ENCODE data around the gene NUF2. TPM values are rescaled to one million over a fixed set of nuclear protein-coding genes. Genes with fewer than 3 reads are reported as not detected.
"Not testable (repeated sequence)": the region's sequence is repeated elsewhere in the genome, so short reads cannot be mapped to it uniquely, and the experiment has no call there.

Gene NUF2
- total and polyA plus RNA-seq, 3 experiments from 2014 or later = 0.99 to 28.5 (median 26.1) TPM

DNA sequence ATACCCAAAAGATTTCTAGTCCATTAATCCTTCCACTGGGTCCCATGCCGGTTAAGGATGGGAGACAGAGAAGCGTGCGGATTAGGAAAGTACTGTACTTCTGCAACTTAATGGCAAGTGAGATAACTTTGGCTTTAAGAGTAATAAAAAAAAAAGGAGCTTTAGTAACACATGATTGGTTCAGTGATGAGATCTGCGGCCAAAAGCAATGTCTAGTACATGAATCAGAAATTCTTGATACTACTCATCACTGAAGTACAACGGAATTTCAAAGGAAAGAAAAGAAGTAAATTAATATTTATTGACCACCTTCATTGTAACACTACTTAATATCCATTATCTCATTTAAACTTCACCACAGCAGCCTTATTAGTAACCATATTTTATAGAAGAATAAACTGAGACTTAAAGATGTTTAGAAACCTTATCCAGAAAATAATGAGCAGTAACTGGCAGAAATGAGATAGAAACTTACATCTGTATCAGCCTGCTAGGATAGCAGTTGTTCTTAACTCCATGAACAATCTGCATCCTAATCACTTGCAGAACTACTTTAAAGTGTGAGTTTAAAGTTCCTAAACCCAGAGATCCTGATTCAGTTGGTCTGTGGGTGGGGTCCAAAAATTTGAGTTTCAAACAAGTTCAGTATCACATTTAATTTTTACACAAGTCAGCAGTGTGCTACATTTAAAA is 14.1 kb upstream of the NUF2 start:
- Histone ChIP-seq H3K4me1 (ENCODE audit: insufficient read depth, low read length) (no peaks in the 10 kb centered on the region), H3K36me3 (ENCODE audit: insufficient read depth, low read length) (no peaks in the 10 kb centered on the region), H3K27ac (ENCODE audit: low read depth, low read length) (no peak overlapping the region), H3K4me3 (ENCODE audit: low read length) (no peak overlapping the region), H3K27me3 (ENCODE audit: insufficient read depth, low read length, poor library complexity, severe bottlenecking) (no peaks in the 10 kb centered on the region), H3K9me3 (ENCODE audit: low read length) (no peaks in the 10 kb centered on the region)
- Mint-ChIP-seq H3K27me3 (no peaks in the 10 kb centered on the region), H3K4me1 (no peaks in the 10 kb centered on the region), H3K36me3 (peaks cover 0 to 42% (median 24%) of the 10 kb centered on the region in 3 donors), H3K9me3 (no peaks in the 10 kb centered on the region), H3K4me3 (no peak overlapping the region), H3K27ac (no peak overlapping the region)
- no peak for DNase-seq
- POLR2A ChIA-PET = no interaction called here
- CTCF ChIA-PET = no interaction called here

DNA sequence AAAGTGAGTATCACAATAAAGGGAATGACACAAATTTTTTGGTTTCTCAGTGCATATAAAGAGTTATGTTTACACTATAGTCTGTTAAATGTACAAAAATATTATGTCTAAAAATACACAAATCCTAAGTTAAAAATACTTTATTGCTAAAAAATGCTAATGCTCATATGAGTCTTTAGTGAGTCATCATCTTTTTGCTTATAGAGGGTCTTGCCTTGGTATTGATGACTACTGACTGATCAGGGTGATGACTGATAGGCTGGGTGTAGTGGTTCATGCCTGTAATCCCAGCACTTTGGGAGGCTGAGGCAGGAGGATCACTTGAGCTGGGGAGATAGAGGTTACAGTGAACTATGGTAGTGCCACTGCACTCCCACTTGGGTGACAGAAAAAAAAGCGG is 12.9 kb upstream of the NUF2 start:
- ChIA-PET POLR2A (no interaction called here), CTCF (no interaction called here)
- H3K9me3 ChIP-seq (ENCODE audit: low read length) = no peaks in the 10 kb centered on the region
- DNase-seq = no peak
- Mint-ChIP-seq H3K27me3 (no peaks in the 10 kb centered on the region), H3K36me3 (peaks cover 0 to 37% (median 18%) of the 10 kb centered on the region in 3 donors), H3K4me1 (no peaks in the 10 kb centered on the region), H3K4me3 (no peak overlapping the region), H3K9me3 (no peaks in the 10 kb centered on the region), H3K27ac (no peak overlapping the region)
- no peak overlapping the region for H3K27ac ChIP-seq (ENCODE audit: low read depth, low read length)
- no peaks in the 10 kb centered on the region for H3K27me3 ChIP-seq (ENCODE audit: insufficient read depth, low read length, poor library complexity, severe bottlenecking)
- no peaks in the 10 kb centered on the region for H3K36me3 ChIP-seq (ENCODE audit: insufficient read depth, low read length)
- no peaks in the 10 kb centered on the region for H3K4me1 ChIP-seq (ENCODE audit: insufficient read depth, low read length)
- H3K4me3 ChIP-seq (ENCODE audit: low read length) = no peak overlapping the region

DNA sequence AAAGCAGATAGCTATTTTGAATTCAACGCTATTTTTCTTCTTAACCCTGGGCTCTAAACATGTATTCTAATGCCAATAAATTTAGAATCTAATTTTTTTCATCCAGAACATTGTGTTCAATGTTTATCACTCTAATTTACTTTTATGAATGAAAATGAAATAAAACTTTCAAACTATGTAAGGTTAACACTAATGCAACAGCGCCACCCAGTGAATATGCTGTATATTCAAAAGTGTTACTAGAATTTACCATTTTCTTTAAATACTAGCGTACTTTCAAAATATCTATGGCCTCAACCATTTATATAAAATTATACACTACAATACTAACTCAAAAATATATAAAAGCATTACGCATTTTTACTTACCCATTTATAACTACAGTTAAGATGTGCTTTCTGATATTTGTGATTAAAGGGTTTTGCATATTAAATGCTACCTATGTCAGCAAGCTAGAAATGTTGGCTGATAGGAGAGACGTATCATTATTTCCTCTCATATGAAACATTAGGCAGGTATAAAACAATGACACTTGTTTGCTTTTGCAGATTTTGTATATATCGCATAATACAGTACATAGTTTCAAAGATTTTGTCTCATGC is 5.9 kb upstream of the NUF2 start:
- peaks cover 7% of the 10 kb centered on the region for H3K4me1 ChIP-seq (ENCODE audit: insufficient read depth, low read length)
- peaks cover 2 to 4% (median 3%) of the 10 kb centered on the region in 3 donors for H3K4me1 Mint-ChIP-seq
- H3K27me3 Mint-ChIP-seq = no peaks in the 10 kb centered on the region
- no peaks in the 10 kb centered on the region for H3K36me3 ChIP-seq (ENCODE audit: insufficient read depth, low read length)
- no peak overlapping the region for H3K4me3 Mint-ChIP-seq
- no peak overlapping the region for H3K27ac Mint-ChIP-seq
- no peak overlapping the region for H3K27ac ChIP-seq (ENCODE audit: low read depth, low read length)
- H3K27me3 ChIP-seq (ENCODE audit: insufficient read depth, low read length, poor library complexity, severe bottlenecking) = no peaks in the 10 kb centered on the region
- no peak overlapping the region for H3K4me3 ChIP-seq (ENCODE audit: low read length)
- H3K9me3 Mint-ChIP-seq = no peaks in the 10 kb centered on the region
- DNase-seq = peak; percentile 17 to 52 (median 21)
- peaks cover 0 to 12% (median 5%) of the 10 kb centered on the region in 3 donors for H3K36me3 Mint-ChIP-seq
- CTCF ChIA-PET = interaction anchor here (0.9 to 3.1 kb wide), 5 partner anchors 244 to 471 kb away, joined by 3 to 25 read pairs (median 4); no protein-coding TSS in a partner anchor
- no peaks in the 10 kb centered on the region for H3K9me3 ChIP-seq (ENCODE audit: low read length)
- POLR2A ChIA-PET = no interaction called here

DNA sequence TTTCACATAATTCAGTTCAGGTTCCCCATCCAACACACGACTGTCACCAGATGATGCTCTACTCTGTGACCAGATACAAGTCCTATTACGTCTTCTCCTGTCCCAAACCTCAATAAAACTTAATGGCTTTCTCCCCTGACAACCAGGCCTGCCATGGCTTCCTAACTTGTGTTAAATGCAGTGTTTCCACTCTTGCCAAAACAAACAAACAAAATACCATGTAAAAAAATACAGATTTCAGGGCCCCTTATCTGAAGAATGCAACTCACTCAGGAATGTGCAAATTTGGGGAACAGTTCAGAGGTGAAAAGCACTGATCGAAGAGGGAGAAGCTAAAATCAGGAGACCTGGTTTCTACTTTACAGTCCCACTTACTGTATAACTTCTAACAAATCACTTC is 863 bp upstream of the NUF2 start:
- H3K4me3 ChIP-seq (ENCODE audit: low read length) = peak overlapping the region; percentile 61
- Mint-ChIP-seq H3K4me1 (peaks cover 21 to 25% (median 24%) of the 10 kb centered on the region in 3 donors), H3K4me3 (peak overlapping the region; percentile 88 to 97 (median 94)), H3K27me3 (peaks cover 0 to 3% of the 10 kb centered on the region in 2 donors), H3K27ac (peak overlapping the region; percentile 91 to 99 (median 96)), H3K9me3 (no peaks in the 10 kb centered on the region), H3K36me3 (peaks cover 0 to 9% (median 0%) of the 10 kb centered on the region in 3 donors)
- peak overlapping the region; percentile 62 for H3K27ac ChIP-seq (ENCODE audit: low read depth, low read length)
- no peaks in the 10 kb centered on the region for H3K9me3 ChIP-seq (ENCODE audit: low read length)
- no peaks in the 10 kb centered on the region for H3K36me3 ChIP-seq (ENCODE audit: insufficient read depth, low read length)
- peaks cover 21% of the 10 kb centered on the region for H3K4me1 ChIP-seq (ENCODE audit: insufficient read depth, low read length)
- H3K27me3 ChIP-seq (ENCODE audit: insufficient read depth, low read length, poor library complexity, severe bottlenecking) = no peaks in the 10 kb centered on the region
- ChIA-PET CTCF (interaction anchor here (1.4 kb wide), 1 partner anchor 467 kb away, joined by 4 read pairs; no protein-coding TSS in a partner anchor), POLR2A (no interaction called here)
- DNase-seq = peak in 1 of 5 donors; percentile 4

DNA sequence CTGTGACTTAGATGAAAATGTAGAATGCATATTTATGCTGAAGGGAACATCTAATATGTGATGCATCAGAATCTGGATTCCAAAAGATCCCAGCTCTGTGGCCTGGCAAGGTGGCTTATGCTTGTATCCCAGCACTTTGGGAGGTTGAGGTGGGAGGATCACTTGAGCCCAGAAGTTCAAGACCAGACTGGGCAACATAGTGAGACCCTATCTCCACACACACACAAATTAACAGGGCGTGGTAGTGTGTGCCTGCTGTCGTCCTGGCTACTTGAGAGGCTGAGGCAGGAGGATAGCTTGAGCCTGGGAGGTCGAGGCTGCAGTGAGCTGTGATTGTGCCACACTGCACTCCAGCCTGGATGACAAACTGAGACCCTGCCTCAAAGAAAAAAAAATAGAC is 1.6 kb downstream of the NUF2 start:
- H3K9me3 Mint-ChIP-seq; H3K36me3 Mint-ChIP-seq; H3K27me3 Mint-ChIP-seq; CTCF ChIA-PET; H3K9me3 ChIP-seq (ENCODE audit: low read length); H3K4me3 ChIP-seq (ENCODE audit: low read length); H3K36me3 ChIP-seq (ENCODE audit: insufficient read depth, low read length); H3K27ac ChIP-seq (ENCODE audit: low read depth, low read length); H3K27me3 ChIP-seq (ENCODE audit: insufficient read depth, low read length, poor library complexity, severe bottlenecking); POLR2A ChIA-PET; DNase-seq: not testable (repeated sequence)
- Mint-ChIP-seq H3K27ac (peak overlapping the region in 1 of 8 donors; percentile 48), H3K4me1 (peaks cover 21 to 25% (median 24%) of the 10 kb centered on the region in 3 donors), H3K4me3 (peak overlapping the region in 1 of 7 donors; percentile 38)
- H3K4me1 ChIP-seq (ENCODE audit: insufficient read depth, low read length) = peaks cover 21% of the 10 kb centered on the region

DNA sequence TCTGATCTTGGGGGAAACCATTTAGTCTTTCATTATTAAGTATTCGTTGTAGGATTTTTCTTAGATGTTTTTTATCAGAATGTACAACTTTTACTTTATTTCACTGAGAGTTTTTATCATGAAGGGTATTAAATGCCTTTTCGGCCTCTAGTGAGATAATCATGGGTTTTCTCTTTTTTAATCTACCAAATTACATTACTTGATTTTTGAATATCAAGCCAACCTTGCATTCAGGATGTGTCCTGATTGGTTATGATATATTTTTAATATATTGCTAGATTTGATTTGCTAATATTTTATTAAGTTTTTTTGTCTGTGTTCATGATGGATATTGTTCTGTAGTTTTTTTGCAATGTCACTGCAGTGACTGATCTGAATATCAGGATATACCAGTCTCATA is 9.4 kb downstream of the NUF2 start:
- H3K27me3 Mint-ChIP-seq = no peaks in the 10 kb centered on the region
- H3K4me3 Mint-ChIP-seq = no peak overlapping the region
- Histone ChIP-seq H3K4me3 (ENCODE audit: low read length) (no peak overlapping the region), H3K9me3 (ENCODE audit: low read length) (no peaks in the 10 kb centered on the region), H3K36me3 (ENCODE audit: insufficient read depth, low read length) (no peaks in the 10 kb centered on the region), H3K4me1 (ENCODE audit: insufficient read depth, low read length) (no peaks in the 10 kb centered on the region), H3K27me3 (ENCODE audit: insufficient read depth, low read length, poor library complexity, severe bottlenecking) (no peaks in the 10 kb centered on the region), H3K27ac (ENCODE audit: low read depth, low read length) (no peak overlapping the region)
- peaks cover 5 to 22% (median 8%) of the 10 kb centered on the region in 3 donors for H3K36me3 Mint-ChIP-seq
- peaks cover 0 to 7% (median 5%) of the 10 kb centered on the region in 3 donors for H3K4me1 Mint-ChIP-seq
- POLR2A ChIA-PET = no interaction called here
- CTCF ChIA-PET = no interaction called here
- DNase-seq = no peak
- H3K9me3 Mint-ChIP-seq = peaks cover 3 to 11% (median 7%) of the 10 kb centered on the region in 5 donors
- no peak overlapping the region for H3K27ac Mint-ChIP-seq

DNA sequence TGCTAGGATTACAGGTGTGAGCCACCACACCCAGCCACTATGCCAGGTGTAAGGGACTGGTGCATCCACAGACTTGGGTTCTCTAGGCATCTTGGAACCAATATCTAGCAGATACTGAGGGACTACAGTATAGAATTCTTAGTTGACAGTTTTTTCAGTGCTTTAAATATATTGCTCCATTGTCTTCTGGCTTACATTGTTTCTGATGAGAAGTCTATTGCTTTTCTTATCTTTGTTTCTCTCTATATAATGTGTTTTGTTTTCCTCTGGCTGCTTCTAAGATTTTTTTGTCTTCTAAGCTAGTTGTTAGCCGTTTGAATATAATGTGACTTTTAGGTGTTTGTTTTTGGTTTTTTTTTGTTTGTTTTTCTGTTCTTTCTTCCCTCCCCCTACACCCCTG is 13.5 kb downstream of the NUF2 start:
- peaks cover 0 to 3% (median under 1%) of the 10 kb centered on the region in 3 donors for H3K4me1 Mint-ChIP-seq
- H3K27ac ChIP-seq (ENCODE audit: low read depth, low read length) = no peak overlapping the region
- no peaks in the 10 kb centered on the region for H3K36me3 ChIP-seq (ENCODE audit: insufficient read depth, low read length)
- no peaks in the 10 kb centered on the region for H3K27me3 ChIP-seq (ENCODE audit: insufficient read depth, low read length, poor library complexity, severe bottlenecking)
- H3K4me1 ChIP-seq (ENCODE audit: insufficient read depth, low read length) = no peaks in the 10 kb centered on the region
- no peak overlapping the region for H3K4me3 ChIP-seq (ENCODE audit: low read length)
- H3K27me3 Mint-ChIP-seq = no peaks in the 10 kb centered on the region
- DNase-seq = no peak
- CTCF ChIA-PET = no interaction called here
- H3K9me3 ChIP-seq (ENCODE audit: low read length) = no peaks in the 10 kb centered on the region
- H3K9me3 Mint-ChIP-seq = peaks cover 3 to 11% (median 7%) of the 10 kb centered on the region in 5 donors
- H3K36me3 Mint-ChIP-seq = peaks cover 8 to 29% (median 10%) of the 10 kb centered on the region in 3 donors
- H3K27ac Mint-ChIP-seq = no peak overlapping the region
- POLR2A ChIA-PET = no interaction called here
- H3K4me3 Mint-ChIP-seq = no peak overlapping the region

DNA sequence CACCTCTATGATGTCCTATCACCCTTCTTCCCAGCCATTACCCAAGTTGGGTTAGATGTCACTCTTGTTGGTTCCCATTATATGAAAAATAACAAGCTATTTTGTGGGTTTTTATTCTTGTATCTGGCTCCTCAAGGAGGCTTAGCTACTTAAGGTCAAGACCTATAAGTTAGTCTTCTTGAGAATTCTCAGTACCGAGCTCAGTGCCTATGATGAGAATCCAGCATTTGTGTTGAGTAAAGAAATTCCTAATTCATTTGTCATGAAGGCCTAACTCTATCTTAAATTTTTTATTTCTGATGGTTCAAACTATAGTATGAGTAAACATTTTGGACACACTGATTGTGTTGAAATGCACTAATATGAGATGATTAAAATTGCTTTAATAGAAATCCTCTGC is 15.9 kb downstream of the NUF2 start:
- no peak overlapping the region for H3K4me3 Mint-ChIP-seq
- CTCF ChIA-PET = no interaction called here
- no peaks in the 10 kb centered on the region for H3K36me3 ChIP-seq (ENCODE audit: insufficient read depth, low read length)
- no peaks in the 10 kb centered on the region for H3K27me3 ChIP-seq (ENCODE audit: insufficient read depth, low read length, poor library complexity, severe bottlenecking)
- H3K36me3 Mint-ChIP-seq = peaks cover 1 to 15% (median 4%) of the 10 kb centered on the region in 3 donors
- no peaks in the 10 kb centered on the region for H3K9me3 ChIP-seq (ENCODE audit: low read length)
- H3K27ac ChIP-seq (ENCODE audit: low read depth, low read length) = no peak overlapping the region
- no peak overlapping the region for H3K4me3 ChIP-seq (ENCODE audit: low read length)
- POLR2A ChIA-PET = no interaction called here
- no peak overlapping the region for H3K27ac Mint-ChIP-seq
- DNase-seq = no peak
- no peaks in the 10 kb centered on the region for H3K4me1 ChIP-seq (ENCODE audit: insufficient read depth, low read length)
- no peaks in the 10 kb centered on the region for H3K27me3 Mint-ChIP-seq
- H3K9me3 Mint-ChIP-seq = peaks cover 0 to 2% (median 0%) of the 10 kb centered on the region in 5 donors
- no peaks in the 10 kb centered on the region for H3K4me1 Mint-ChIP-seq

Measured in CD8-positive, alpha-beta memory T cell (primary cell).